ENCODE measurements around the gene GPC1.

DNA sequence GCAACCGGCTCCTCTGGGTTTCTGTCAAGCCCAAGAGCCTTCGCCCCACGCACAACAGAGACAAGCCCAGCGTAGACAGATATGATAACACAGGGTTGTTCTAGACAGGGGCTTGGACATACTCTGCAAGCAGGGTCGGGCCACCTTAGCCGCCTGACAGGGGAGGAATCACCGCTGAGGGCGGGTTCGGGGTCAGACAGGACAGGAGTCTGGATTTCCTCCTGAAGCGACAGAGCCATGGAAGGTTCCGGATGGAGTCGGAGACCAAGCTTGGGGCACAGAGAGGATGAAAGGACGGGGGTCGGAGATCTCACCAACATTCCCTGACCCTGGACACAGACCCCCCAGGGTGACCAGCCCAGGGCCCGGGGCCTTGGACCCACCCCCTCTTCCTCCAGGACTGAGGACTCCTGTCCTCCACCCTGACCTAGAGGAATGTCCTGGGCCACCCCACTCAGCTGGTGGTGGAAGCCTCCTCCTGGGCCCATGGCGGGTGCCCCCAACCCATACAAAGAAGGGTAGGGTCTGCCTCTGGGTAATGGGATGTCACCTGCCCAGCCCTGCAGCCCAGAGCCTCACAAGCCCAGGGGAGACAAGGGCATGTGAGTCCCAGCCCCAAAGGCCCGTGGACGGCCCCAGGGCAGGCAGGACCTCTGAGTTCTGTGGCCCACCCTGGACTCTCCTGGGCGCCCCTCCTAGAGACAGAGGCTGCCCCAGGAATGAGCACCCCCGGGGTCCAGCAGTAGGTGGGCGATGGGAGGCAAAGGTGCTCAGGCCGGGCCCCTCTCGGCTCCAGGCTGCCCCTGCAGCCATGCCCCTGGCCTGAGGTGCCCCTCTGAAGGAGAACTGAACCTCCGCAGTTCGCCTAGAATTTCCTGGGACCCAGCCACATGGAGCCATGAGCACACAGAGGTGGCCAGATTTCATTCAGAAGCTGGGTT, 44.1 kb upstream of the GPC1 start:
- TF ChIP-seq, protein P1, sequence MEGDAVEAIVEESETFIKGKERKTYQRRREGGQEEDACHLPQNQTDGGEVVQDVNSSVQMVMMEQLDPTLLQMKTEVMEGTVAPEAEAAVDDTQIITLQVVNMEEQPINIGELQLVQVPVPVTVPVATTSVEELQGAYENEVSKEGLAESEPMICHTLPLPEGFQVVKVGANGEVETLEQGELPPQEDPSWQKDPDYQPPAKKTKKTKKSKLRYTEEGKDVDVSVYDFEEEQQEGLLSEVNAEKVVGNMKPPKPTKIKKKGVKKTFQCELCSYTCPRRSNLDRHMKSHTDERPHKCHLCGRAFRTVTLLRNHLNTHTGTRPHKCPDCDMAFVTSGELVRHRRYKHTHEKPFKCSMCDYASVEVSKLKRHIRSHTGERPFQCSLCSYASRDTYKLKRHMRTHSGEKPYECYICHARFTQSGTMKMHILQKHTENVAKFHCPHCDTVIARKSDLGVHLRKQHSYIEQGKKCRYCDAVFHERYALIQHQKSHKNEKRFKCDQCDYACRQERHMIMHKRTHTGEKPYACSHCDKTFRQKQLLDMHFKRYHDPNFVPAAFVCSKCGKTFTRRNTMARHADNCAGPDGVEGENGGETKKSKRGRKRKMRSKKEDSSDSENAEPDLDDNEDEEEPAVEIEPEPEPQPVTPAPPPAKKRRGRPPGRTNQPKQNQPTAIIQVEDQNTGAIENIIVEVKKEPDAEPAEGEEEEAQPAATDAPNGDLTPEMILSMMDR (IDR thresholded peaks at IDR 0.05): no peak
- TF ChIP-seq POLR2AphosphoS5 (IDR thresholded peaks at IDR 0.05) (no peak), POLR2A (IDR thresholded peaks at IDR 0.05) (no peak)
